HG02610 (cell line): Measurements from ENCODE around the gene ACTRT2.

Source experiments
- ATAC-seq: cut with Tn5 transposase; IDR thresholded peaks from one replicate; pipeline ENCODE4 v1.9.1; 2021; ENCODE audit warnings: mild to moderate bottlenecking, moderate library complexity; ENCODE audit not compliant: unreplicated experiment

The ACTRT2 gene

DNA sequence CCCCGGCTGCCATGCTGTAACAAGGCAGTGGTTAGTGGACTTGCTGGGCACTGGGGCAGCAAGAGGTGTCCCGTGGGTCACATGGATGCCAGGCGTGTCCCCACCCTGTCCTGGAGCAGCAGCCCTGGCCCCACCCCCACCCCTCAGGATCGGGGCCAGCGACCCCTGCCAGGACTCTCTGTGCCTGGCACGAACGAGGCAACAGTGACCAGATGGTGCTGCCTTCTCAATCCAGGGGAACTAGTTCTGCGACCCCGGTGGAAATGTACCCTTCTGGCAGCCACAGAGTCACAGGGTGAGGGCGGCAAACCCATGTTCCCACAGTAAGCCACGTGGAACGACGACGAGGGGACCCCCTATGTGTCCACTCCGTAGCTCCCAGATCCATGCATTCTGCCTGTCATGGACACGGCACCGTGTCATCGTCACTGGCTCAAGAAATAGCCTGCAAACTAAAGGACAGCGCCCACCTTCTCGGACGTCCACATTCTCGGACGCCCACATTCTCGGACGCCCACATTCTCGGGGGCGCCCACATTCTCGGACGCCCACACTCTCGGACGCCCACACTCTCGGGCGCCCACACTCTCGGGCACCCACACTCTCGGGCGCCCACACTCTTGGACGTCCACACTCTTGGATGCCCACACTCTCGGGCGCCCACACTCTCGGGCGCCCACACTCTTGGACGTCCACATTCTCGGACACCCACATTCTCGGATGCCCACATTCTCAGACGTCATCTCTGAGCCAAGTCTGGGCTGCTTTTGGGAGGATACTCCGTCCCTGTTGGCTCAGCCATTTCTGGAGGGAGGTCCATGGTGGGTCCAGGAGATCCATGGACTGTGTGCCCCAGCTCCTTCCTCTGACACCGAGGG lies 19.6 kb upstream of the ACTRT2 start:
- no peak for ATAC-seq

DNA sequence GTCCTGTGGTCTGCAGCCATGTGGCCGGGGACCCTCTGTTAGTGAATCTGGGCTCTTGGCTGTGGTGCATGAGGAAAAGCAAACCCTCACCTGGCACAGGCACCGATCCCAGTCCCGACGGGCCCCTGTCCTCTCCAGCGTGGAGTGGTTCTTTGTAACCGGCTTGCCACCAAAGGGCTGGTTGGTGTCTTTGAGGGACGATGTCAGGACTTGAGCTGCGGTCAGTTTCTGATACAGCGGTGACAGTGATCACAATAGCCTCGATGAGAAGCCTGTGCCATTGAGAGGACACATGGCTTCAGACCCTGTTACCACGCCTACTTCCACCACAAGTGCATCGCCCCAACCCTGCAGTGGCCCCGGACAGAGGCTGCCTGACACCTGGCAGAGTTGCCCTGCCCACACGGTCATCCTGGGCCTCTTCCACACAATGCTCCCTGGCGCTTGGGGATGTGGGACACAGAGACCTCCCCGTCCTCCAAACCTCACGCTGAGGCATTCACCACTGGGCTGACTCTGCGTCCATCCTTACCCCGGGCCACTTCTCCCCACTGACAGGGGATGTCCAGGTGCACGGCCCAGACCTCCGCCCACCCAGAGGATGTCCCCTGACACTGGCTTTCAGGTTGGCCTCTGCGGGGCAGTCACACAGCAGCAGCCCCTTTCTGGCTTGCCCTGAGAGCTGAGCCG lies 18.8 kb upstream of the ACTRT2 start:
- no peak for ATAC-seq

DNA sequence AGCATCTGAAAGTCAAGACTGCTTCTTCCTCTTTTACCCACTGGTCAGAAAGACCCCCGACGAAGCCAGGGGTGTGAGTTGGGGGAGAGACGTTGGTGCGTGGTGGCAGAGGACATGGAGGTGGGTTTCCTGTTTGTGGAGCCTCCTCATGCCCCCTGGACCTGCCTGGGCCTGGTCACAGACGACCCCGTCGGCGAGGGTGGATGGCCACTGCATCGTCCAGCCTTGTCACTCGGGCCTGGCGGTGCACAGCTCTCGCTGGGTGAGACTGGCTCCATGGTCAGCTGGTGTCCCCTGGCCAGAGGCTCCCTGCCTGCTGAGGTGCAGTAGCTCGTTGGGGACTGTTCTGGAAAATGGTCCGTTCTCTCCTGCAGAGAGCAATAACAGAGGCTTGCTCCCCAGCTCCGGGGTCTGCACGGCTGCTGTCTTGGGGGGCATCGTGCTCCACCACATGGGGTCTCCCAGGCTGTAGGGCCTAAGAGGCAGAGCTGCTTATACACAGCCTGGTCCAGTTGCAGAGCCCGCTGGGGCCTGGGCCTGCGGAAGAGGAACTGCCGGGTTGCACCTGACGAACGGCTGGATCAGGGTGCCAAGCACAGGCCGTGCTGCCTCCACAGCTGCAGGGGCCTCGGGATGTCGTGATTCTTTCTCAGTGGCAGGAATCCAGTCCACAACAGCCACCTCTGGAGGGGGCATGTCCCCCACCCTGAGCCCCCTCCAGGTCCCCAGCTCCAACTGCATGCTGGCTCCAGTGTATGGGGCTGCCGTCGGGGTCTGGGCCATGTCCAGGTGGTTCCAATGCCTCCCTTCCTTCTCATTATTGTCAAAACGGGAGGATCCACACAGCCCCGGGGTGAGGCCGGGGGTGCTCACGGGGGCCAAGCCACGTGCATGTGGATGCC lies 18.0 kb upstream of the ACTRT2 start:
- ATAC-seq, result no peak

- no peak for ATAC-seq
Measured at GRCh38 chr1:3003941-3004270, 17.4 kb upstream of the ACTRT2 start.

DNA sequence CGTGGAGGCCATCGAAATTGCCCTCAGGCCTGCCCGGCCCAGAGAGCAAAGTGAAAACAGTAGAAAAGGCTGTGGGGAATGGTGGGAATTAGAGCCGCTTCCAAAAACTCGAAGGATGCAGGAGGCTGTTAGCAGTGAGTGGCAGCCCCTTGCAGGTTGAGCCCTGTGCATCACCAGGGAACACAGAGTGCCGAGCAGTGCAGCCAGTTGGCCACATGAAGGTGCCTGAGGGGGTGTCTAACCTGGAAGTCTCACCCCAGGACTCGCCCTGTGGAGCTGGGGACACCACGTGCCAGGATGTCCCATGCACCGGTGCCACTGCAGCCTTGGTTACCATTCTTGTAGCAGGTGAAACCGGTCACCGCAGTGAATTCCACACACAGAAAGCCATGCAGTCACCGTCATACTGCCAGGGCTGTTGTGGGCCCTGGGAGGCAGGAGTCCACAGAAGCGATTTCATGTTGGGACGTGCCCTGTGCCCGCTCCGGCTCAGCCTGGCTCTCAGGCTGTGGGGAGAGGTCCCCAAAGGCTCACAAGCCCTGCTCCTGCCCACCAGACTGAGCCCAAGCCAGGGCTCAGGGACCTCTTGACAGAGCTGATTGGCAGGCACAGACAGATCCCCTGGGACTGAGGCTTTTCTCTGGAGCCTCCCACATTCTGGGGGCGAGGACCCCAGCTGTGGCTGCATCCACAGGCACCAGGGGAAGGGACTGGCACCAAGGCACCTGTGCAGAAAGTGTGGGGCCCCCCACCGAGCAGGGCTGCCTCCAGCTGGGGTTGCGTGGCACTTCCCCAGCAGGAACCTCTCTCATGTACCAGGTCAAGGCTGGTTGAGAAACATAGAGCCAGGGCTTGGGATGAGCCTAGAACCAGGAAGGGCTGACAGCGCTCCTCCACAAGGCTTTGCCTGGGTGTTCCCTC lies 16.7 kb upstream of the ACTRT2 start:
- ATAC-seq, result no peak

DNA sequence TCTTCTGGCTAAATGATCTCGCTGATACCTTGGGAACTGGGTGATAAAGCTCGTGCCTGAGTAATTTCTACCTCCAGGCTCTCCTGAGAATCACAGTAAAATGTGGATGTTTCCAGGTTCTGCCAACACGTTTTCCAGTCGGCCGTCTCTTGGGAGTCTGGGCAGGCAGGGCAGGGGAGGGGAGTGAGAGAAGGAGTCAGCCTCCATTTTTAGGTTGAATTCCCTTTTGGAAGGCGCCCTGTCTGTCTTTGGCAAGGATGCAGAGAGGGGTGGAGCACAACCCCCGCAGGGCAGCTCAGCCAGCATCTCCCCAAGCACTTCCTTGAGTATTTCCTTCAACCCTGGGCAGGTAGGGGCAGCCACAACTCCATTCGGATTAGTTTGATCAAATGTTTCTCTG lies 15.5 kb upstream of the ACTRT2 start:
- no peak for ATAC-seq

DNA sequence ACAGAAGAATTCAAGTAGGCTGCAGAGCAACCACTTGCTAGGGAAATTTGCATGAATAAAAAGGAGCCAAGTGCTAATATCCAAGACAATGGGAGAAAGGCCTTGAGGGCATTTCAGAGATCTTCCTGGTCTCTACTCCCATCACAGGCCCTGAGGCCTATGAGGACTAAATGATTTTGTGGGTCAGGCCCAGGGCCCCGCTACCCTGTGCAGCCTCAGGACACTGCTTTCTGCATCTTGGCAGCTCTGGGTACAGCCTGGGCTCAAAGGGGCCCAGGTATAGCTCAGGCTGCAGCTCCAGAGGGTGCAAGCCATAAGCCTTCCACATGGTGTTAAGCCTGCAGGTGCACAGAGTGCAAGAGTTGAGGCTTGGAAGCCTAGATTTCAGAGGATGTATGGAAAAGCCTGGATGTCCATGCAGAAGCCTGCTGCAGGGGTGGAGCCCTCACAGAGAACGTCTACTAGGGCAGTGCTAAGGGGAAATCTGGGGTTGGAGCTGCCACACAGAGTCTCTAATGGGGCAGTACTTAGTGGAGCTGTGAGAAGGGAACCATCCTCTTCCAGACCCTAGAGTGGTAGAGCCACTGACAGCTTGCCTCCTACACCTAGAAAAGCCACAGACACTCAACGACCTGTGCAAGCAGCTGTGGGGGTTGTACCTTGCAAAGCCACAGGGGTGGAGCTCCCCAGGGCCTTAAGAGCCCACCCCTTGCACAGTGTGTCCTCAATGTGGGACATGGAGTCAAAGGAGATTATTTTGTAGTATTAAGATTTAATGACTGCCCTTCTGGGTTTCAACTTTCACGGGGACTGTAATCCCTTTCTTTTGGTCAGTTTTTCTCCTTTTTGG lies 13.7 kb upstream of the ACTRT2 start:
- no peak for ATAC-seq

DNA sequence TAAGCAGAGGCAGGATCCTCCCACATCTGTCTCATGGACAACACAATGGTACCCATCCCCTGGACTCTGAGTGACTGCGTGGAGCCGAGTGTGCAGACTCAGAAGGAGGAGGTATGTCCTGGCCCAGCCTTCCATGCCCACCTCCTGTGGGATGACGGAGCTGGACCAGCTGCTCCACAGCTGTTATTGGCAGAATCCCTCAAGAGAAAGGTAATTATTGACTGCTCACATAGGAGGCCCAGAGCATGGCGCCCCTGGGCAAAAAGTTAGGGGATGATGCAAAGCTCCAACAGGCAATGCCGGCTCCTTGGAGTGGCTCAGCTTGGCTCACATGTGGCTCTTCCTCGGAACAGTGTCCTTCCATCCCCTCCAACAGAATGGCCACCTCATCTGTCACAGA lies 12.2 kb upstream of the ACTRT2 start:
- ATAC-seq, result no peak

DNA sequence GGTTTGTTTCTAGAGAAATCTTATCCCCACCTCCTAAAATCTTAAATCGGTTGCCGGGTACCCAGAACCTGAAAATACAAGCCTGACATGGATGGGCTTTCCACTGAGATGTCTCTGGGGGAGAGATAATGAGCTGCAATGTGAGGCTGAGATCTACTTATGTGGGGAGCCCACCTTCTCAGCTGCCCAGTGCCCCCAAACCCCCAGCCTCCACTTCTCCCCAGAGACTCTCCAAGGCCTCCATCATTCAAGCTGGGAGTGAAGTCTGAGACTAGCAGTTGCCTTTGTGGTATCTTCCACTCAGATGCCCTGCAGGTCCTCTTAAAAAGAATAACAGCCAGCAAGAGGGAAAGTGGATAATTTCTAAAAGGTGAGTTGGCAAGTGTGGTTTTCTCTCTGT lies 11.7 kb upstream of the ACTRT2 start:
- ATAC-seq, result no peak

- no peak for ATAC-seq
Measured at GRCh38 chr1:3011127-3011526, 10.1 kb upstream of the ACTRT2 start.

DNA sequence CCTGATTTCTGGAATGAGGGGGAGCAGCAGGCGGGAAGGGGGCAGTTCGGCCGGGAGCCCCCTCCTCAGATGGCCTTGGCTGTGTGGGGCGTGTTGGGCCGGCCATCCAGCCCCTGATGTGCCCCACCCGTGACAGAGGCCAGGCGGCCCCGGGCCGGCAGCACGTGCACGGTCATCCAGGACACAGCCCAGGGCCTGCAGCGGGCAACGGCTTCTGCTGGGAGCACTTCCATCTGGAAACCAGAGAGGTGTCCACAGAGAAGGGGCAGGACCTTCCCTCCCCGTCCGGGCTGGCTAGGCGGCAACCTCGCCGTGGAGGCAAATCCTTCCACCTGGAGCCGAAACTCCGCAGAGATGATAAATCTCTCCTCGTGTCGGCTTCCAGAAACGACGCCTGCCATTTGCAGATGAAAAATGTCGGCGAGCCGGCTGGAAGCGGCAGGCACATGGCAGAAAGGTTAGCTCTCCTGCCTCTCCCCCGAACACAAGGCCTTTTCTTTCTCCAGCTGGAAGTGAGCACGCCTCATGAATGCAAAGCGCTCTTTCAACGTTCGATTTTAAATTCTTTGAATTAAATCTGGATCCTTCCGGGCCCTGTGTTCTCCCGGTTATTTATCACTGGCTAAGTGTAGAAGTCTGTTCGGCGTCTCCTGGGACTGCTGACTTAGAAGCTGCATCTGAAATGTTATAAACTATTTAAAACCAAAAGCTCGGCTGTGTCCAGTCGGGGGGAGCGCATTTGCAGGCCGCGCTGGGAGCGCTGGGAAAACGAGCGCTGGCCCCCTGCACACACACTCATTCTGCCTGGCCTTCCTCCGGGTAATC lies 9.4 kb upstream of the ACTRT2 start:
- ATAC-seq, result no peak

GRCh38 chr1:3012456-3013291 lies 8.6 kb upstream of the ACTRT2 start:
- no peak for ATAC-seq

- ATAC-seq, result no peak
Measured at GRCh38 chr1:3013371-3014049, 7.8 kb upstream of the ACTRT2 start.

DNA sequence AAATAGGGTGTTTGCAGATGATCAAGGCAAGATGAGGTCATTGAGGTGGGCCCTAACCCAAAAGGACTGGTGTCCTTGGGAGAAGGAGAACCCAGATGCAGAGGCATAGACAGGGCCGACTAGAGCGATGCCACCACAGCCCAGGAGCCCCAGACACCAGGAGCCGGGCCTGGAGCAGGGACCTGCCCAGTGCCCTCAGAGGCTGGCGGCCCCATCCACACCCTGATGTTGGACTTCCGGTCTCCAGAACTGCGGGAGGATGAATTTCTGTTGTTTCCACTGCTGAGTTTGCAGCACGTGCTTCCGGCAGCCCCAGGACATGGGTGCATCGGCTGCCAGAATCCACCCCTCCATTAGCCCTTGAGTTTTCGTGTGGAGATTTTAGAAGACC lies 7.2 kb upstream of the ACTRT2 start:
- no peak for ATAC-seq

DNA sequence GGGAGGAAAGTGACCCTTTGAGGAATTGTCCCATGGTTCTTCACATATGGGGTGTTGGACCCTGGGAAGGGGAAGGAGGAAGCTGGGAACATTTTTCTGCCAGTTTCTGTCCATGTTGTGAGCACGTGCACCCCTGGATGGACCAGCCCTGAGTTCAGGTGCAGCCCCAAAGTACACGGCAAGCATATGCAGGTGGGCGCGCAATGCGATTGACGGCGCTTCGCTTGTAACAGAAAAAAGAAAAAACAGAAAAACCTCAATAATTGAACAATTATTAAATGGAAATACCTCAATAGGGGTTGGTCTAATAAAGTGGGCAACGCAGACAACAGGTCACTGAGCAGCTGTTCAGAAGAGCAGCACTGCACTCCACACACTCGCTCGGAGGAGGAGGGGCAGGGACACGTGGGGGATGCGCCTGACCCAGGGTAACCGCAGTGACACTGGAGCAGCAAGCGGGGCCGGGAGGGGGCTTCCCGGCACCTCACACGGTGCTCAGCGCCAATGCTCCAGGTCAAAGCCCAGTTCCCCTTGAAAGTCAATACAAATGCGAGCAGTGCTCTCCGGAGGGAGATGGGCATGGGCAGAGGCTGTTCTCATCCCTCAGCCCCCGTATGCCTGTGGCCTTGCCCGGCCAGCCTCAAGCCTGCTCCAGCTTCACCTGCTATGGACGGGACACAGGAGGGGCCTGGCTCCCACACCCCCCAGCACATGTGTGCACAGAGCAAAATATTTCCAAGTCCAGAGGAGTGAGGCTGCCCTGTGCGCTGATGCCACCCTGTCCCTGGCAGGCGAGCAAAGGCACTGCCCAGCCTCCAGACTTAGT lies 6.6 kb upstream of the ACTRT2 start:
- ATAC-seq, result no peak

- ATAC-seq, result no peak
Measured at GRCh38 chr1:3015269-3015635, 6.0 kb upstream of the ACTRT2 start.
